ENCODE measurements around the gene PLCG2. TPM values are rescaled to one million over a fixed set of nuclear protein-coding genes. Genes with fewer than 3 reads are reported as not detected.
"Not testable (repeated sequence)": the region's sequence is repeated elsewhere in the genome, so short reads cannot be mapped to it uniquely, and the experiment has no call there.

PLCG2 gene
- 6.8 and 6.9 TPM in 2 replicates for total RNA-seq

DNA sequence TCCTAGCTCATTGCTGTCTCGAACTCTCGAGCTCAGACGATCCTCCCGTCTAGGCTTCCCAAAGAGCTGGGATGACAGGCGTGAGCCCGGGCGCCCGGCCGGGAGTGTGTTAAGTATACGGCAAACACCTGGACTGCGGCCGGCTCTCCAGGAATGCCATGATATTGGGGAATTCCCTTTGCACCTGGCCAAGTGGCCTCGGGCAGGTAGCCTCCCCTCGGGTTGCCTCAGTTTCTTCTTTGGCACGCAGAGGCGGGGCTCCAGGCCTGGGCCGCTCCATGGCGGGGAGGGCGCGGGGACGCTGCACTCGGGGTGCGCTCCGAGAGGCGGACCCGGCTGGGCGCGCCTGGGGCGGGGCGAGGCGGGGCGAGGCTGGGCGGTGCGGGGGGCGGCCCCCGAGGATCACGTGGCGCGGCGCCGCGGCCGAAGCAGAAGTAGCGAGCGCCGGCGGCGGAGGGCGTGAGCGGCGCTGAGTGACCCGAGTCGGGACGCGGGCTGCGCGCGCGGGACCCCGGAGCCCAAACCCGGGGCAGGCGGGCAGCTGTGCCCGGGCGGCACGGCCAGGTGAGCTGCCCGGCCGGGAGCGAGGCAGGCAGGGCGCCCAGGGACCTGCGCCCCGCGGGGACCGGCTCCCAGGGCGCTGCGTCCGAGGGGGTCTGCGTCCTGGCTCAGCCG is at the start of gene PLCG2:
Gene PLCG2 (plus strand): TSS at position 431 of the 675 bp plus-strand sequence. CDS start 6,699 bp downstream, outside the sequence.
- peak within 1 kb of the TSS; percentile 20 for H3K27ac Mint-ChIP-seq
- peak within 1 kb of the TSS; percentile 91 for H3K4me3 Mint-ChIP-seq
- peak; percentile 95 for DNase-seq
- intact Hi-C loops (cut with micrococcal nuclease) = no loop called here
- H3K9me3 Mint-ChIP-seq = no peaks in the 10 kb centered on the region
- H3K36me3 Mint-ChIP-seq (ENCODE audit: low read depth) = no peaks in the 10 kb centered on the region
- H3K27me3 Mint-ChIP-seq = peaks cover 52% of the 10 kb centered on the region
- peaks cover 10% of the 10 kb centered on the region for H3K4me1 Mint-ChIP-seq

DNA sequence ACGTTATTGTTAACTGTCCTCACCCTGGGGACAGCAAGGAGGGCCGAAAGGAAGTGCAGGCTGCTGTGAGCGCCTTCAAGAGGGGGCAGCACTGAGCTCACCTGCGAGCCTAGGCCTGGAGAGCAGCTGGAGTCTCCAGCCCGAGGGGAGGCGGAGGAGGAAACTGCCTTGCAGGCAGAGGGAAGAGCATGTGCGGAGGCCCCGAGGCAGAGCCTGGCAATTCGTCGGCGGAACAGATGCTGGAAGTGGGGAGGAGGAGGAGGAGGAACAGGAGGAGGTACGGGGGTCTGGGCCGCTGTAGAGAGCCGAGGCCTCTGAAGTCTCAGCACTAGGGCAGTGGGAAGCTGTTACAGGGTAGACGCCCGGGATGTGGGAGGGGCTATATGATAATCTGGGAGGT is 49.6 kb upstream of the PLCG2 start:
- peak overlapping the region; percentile 9 for H3K27ac Mint-ChIP-seq
- peak overlapping the region; percentile 74 for H3K4me3 Mint-ChIP-seq
- peaks cover 3% of the 10 kb centered on the region for H3K27me3 Mint-ChIP-seq

GRCh38 chr16:81730090-81731051 is 48.7 kb upstream of the PLCG2 start:
- H3K4me3 Mint-ChIP-seq = peak overlapping the region; percentile 83
- no peaks in the 10 kb centered on the region for H3K36me3 Mint-ChIP-seq (ENCODE audit: low read depth)
- H3K27ac Mint-ChIP-seq = peak overlapping the region; percentile 85

More for the DNA sequence above, 49.6 kb upstream of the PLCG2 start:
- H3K9me3 Mint-ChIP-seq = no peaks in the 10 kb centered on the region
- peaks cover 14% of the 10 kb centered on the region for H3K4me1 Mint-ChIP-seq
- no peak for DNase-seq
- intact Hi-C loops (cut with micrococcal nuclease) = no loop called here
- H3K36me3 Mint-ChIP-seq (ENCODE audit: low read depth) = no peaks in the 10 kb centered on the region

DNA sequence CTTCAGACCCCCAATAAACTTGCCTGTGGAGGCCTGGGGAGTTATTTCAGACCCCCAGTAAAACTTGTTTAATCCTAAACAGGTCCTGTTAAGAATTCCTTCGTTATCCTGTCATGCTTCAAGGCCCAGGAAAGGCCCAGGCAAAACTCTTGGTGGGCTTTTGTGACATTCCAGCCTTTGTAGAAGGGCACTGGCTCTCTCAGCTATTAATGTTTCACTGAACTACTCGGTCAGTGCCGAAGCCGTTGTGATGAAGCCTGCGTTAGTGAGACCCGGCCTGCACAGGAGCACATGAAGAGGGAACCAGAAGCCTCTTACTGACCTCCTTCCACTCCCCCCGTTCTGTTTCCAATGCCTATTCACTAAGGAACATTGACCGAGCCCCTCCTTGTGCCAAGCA is 47.4 kb upstream of the PLCG2 start:
- Mint-ChIP-seq H3K27me3 (no peaks in the 10 kb centered on the region), H3K36me3 (ENCODE audit: low read depth) (no peaks in the 10 kb centered on the region), H3K9me3 (no peaks in the 10 kb centered on the region), H3K27ac (no peak overlapping the region), H3K4me1 (peaks cover 14% of the 10 kb centered on the region), H3K4me3 (no peak overlapping the region)
- DNase-seq = no peak
- intact Hi-C loops (cut with micrococcal nuclease) = no loop called here

More at GRCh38 chr16:81730090-81731051, 48.7 kb upstream of the PLCG2 start:
- Mint-ChIP-seq H3K4me1 (peaks cover 14% of the 10 kb centered on the region), H3K27me3 (peaks cover 3% of the 10 kb centered on the region), H3K9me3 (no peaks in the 10 kb centered on the region)
- intact Hi-C loops (cut with micrococcal nuclease) = no loop called here
- peak; percentile 85 for DNase-seq

DNA sequence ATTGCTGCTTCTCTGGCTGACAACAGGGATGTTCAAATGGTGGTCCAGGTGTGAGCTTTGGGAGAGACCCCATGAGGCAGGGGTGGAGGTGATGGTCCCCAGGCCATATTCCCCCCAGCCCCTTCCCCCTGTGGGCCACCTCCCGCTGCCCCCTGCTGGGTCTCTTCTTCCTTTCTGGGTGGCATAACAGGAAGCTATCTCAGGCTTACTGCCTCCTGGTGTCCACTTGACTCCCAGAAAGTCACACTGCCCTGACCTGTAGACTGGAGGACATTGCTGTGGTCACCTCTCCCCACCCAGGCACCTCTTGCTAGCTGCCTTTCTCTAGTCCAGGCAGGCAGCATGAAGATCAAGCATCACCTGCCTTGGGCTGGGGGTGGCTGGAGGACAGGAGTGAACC is 46.4 kb upstream of the PLCG2 start:
- intact Hi-C loops (cut with micrococcal nuclease) = no loop called here
- no peak overlapping the region for H3K4me3 Mint-ChIP-seq
- no peak for DNase-seq
- H3K36me3 Mint-ChIP-seq (ENCODE audit: low read depth) = no peaks in the 10 kb centered on the region
- no peaks in the 10 kb centered on the region for H3K9me3 Mint-ChIP-seq
- peaks cover 13% of the 10 kb centered on the region for H3K4me1 Mint-ChIP-seq
- H3K27ac Mint-ChIP-seq = no peak overlapping the region
- peaks cover 2% of the 10 kb centered on the region for H3K27me3 Mint-ChIP-seq

GRCh38 chr16:81733295-81733694 is 45.8 kb upstream of the PLCG2 start:
- H3K9me3 Mint-ChIP-seq = no peaks in the 10 kb centered on the region
- intact Hi-C loops (cut with micrococcal nuclease) = no loop called here
- DNase-seq = no peak
- peaks cover 19% of the 10 kb centered on the region for H3K4me1 Mint-ChIP-seq
- H3K27ac Mint-ChIP-seq = no peak overlapping the region
- peaks cover 2% of the 10 kb centered on the region for H3K27me3 Mint-ChIP-seq
- no peaks in the 10 kb centered on the region for H3K36me3 Mint-ChIP-seq (ENCODE audit: low read depth)
- H3K4me3 Mint-ChIP-seq = no peak overlapping the region

- Mint-ChIP-seq H3K4me3 (no peak overlapping the region), H3K27me3 (peaks cover 2% of the 10 kb centered on the region), H3K36me3 (ENCODE audit: low read depth) (no peaks in the 10 kb centered on the region), H3K9me3 (no peaks in the 10 kb centered on the region), H3K4me1 (peaks cover 15% of the 10 kb centered on the region), H3K27ac (no peak overlapping the region)
- intact Hi-C loops (cut with micrococcal nuclease) = loop anchor here (5.0 kb wide), 3 partner anchors 333 to 473 kb away; no protein-coding TSS in a partner anchor
- DNase-seq = no peak
Observed at GRCh38 chr16:81734632-81735434, 44.3 kb upstream of the PLCG2 start.

DNA sequence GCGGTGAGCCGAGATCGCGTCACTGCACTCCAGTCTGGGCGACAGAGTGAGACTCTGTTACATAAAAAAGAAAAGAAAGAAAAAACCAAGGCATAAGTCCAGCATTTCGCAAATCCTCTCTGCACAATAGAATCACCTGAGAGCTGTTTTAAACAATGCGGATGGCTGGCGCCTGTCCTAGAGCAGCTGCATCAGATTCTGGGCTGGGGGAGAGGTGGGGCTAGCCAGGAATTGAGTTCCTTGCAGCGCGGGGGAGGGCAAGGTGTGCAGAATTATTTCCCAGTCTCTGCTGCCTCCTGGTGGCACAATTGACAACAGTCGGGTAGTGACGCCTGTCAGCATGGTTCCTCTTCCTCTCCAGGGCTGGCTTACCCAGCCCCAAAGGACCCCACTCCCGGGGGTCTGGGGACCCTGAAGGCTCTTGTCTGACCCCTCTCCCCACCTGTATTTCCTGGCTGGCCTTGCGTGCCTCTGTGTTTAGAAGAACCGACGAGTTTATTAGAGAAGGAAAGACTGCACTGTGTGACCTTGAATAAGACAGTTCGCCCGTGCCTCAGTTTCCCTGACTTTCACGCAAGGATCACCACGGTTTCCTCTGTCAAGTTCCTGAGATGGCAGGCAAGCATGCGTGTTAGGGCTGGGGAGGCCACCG is 41.1 kb upstream of the PLCG2 start:
- intact Hi-C loops (cut with micrococcal nuclease) = loop anchor here (1.0 to 5.0 kb wide), 5 partner anchors 336 to 703 kb away; partner anchors contain the start of gene ATMIN
- Mint-ChIP-seq H3K4me3 (peak overlapping the region; percentile 71), H3K9me3 (no peaks in the 10 kb centered on the region), H3K27me3 (peaks cover 2% of the 10 kb centered on the region), H3K36me3 (ENCODE audit: low read depth) (no peaks in the 10 kb centered on the region), H3K27ac (peak overlapping the region; percentile 35), H3K4me1 (peaks cover 12% of the 10 kb centered on the region)
- peak; percentile 96 for DNase-seq

DNA sequence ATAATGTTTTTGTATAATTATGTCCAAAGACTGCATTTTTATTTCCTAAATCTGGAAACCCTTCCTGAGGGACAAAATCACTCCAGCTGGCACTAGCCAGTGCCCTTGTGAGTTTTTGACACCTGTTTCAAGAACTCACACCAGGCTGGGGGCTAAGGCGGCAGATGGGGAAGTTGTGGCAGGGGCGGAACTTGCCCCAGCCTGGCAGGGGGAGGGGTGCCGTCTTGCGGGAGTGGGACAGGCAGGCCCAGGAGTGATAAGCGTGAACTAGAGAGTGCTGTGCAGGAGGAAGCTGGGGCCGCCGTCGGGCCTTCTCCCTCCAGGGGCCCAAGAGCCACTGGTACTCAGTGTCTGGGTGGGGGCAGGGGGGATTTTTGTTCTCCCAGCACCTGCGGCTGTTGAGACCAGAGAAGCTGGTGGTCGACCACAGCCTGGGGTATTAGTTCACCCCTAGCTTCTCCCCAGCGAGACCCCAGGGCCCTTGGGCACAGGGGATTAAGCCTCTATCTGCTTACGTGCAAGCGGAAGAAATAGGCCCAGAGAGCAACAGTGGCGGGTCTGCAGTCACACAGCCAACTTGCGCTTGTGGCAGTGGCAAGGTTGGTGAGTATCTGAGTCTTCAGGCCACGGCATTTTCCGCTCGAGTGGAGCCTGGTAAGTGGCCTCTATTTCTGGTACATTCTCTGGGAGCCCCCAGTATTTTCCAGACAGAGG is 40.2 kb upstream of the PLCG2 start:
- Mint-ChIP-seq H3K27me3 (peaks cover 2% of the 10 kb centered on the region), H3K4me3 (no peak overlapping the region), H3K36me3 (ENCODE audit: low read depth) (no peaks in the 10 kb centered on the region), H3K9me3 (no peaks in the 10 kb centered on the region), H3K27ac (no peak overlapping the region), H3K4me1 (peaks cover 12% of the 10 kb centered on the region)
- intact Hi-C loops (cut with micrococcal nuclease) = loop anchor here (1.0 to 5.0 kb wide), 5 partner anchors 337 to 704 kb away; partner anchors contain the start of gene ATMIN
- DNase-seq = no peak

GRCh38 chr16:81739503-81739902 is 39.6 kb upstream of the PLCG2 start:
- H3K4me1 Mint-ChIP-seq = peaks cover 12% of the 10 kb centered on the region
- H3K36me3 Mint-ChIP-seq (ENCODE audit: low read depth) = no peaks in the 10 kb centered on the region
- H3K4me3 Mint-ChIP-seq = no peak overlapping the region
- H3K27ac Mint-ChIP-seq = no peak overlapping the region
- no peak for DNase-seq
- peaks cover 2% of the 10 kb centered on the region for H3K27me3 Mint-ChIP-seq
- peaks cover 2% of the 10 kb centered on the region for H3K9me3 Mint-ChIP-seq
- intact Hi-C loops (cut with micrococcal nuclease) = loop anchor here (5.0 kb wide), 3 partner anchors 337 to 477 kb away; no protein-coding TSS in a partner anchor

DNA sequence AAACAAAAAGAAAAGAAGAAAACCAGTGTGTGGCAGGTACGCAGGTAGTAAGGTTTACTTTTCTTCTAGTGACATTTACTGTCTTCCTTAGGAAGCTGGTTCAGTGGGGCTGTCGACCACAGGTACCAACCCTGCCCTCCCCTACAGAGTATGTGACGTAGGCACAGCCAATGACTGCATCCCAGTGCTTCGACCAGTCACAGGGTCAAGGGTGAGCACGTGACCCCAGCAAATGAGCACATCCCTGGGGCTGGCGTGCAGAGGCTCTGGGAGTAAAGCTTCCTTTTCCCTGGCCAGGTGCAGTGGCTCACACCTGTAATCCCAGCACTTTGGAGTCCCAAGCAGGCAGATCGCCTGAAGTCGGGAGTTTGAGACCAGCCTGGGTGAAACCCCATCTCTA is 38.9 kb upstream of the PLCG2 start:
- Mint-ChIP-seq H3K27ac (no peak overlapping the region), H3K36me3 (ENCODE audit: low read depth) (no peaks in the 10 kb centered on the region), H3K27me3 (peaks cover 2% of the 10 kb centered on the region), H3K4me1 (peaks cover 12% of the 10 kb centered on the region), H3K9me3 (peaks cover 4% of the 10 kb centered on the region), H3K4me3 (no peak overlapping the region)
- intact Hi-C loops (cut with micrococcal nuclease) = loop anchor here (10.0 kb wide), 1 partner anchor 735 kb away; the partner anchor contains the start of genes CENPN and CMC2
- no peak for DNase-seq

- DNase-seq; H3K4me3 Mint-ChIP-seq; H3K36me3 Mint-ChIP-seq (ENCODE audit: low read depth); H3K27ac Mint-ChIP-seq; H3K27me3 Mint-ChIP-seq; H3K9me3 Mint-ChIP-seq: not testable (repeated sequence)
- intact Hi-C loops (cut with micrococcal nuclease) = loop anchor here (10.0 kb wide), 1 partner anchor 737 kb away; the partner anchor contains the start of genes CENPN and CMC2
- H3K4me1 Mint-ChIP-seq = peaks cover 18% of the 10 kb centered on the region
Observed at GRCh38 chr16:81741430-81741770, 37.7 kb upstream of the PLCG2 start.
